H1 (cell line): ENCODE results near the gene OR52K1. TPM values are rescaled to one million over a fixed set of nuclear protein-coding genes. Genes with fewer than 3 reads are reported as not detected.
"Not testable (repeated sequence)": the region's sequence is repeated elsewhere in the genome, so short reads cannot be mapped to it uniquely, and the experiment has no call there.

Source experiments
- CTCF ChIA-PET: fragments of 300-600 bp; sonication (Branson Sonifier 250); formaldehyde crosslinking; loops from one replicate; lab custom pipeline; 2021; ENCODE audit not compliant: partially characterized antibody; lab: Charles Lee
- POLR2A ChIA-PET: fragments of 300-600 bp; sonication (Branson Sonifier 250); formaldehyde crosslinking; loops from one replicate; lab custom pipeline; 2021; ENCODE audit warnings: inconsistent platforms; ENCODE audit not compliant: partially characterized antibody; lab: Charles Lee
- DNase-seq, 2 experiments: peaks; one replicate each; pipeline versions ENCODE4 v3.0.0 to v3.0.0-alpha.2; 2010 to 2022; ENCODE audit warnings: low spot score in 2 of 2, low read depth in 1 of 2, mixed read lengths in 1 of 2
- FAIRE-seq: peaks from 2 replicates; lab custom pipeline; 2011; peaks lifted over from hg19 to GRCh38; lab: Jason Lieb, UNC
- H2AFZ ChIP-seq: 2 replicates; pipeline ENCODE4 v1.8.1; 2012; ENCODE audit warnings: low read length, inconsistent platforms
- H2AK5ac ChIP-seq: 2 replicates; pipeline ENCODE4 v1.6.1; 2013; ENCODE audit warnings: low read depth, low read length
- H2BK120ac ChIP-seq: replicated peaks from 2 replicates; pipeline ENCODE3; 2013; ENCODE audit warnings: low read depth, low read length, inconsistent platforms
- H2BK12ac ChIP-seq: 2 replicates; pipeline ENCODE4 v1.6.1; 2013; ENCODE audit warnings: low read depth, low read length
- H2BK15ac ChIP-seq: 2 replicates; pipeline ENCODE4 v1.6.1; 2013; ENCODE audit warnings: low read length
- H2BK20ac ChIP-seq: 2 replicates; pipeline ENCODE4 v1.6.1; 2013; ENCODE audit warnings: low read length
- H2BK5ac ChIP-seq: 2 replicates; pipeline ENCODE4 v1.6.1; 2013; ENCODE audit warnings: low read depth, low read length
- H3K14ac ChIP-seq: 2 replicates; pipeline ENCODE4 v1.6.1; 2013; ENCODE audit warnings: inconsistent platforms; ENCODE audit not compliant: insufficient read length
- H3K18ac ChIP-seq: 2 replicates; pipeline ENCODE4 v1.6.1; 2013; ENCODE audit warnings: low read length; ENCODE audit errors: extremely low read depth
- H3K23ac ChIP-seq: 2 replicates; pipeline ENCODE4 v1.6.1; 2013; ENCODE audit warnings: inconsistent platforms; ENCODE audit not compliant: insufficient read length
- H3K23me2 ChIP-seq: 2 replicates; pipeline ENCODE4 v1.6.1; 2013; ENCODE audit warnings: low read depth, low read length
- H3K27ac ChIP-seq: 2 replicates; pipeline ENCODE4 v1.6.1; 2011; ENCODE audit warnings: low read depth, low read length, inconsistent platforms
- H3K27me3 ChIP-seq, 4 experiments: replicated peaks in 1 of 4; 1 replicate in 1 of 4; 2 replicates in 3 of 4; pipeline versions ENCODE4 v1.6.1 to v1.8.1; 2011 to 2013; ENCODE audit warnings: low read length in 3 of 4, mild to moderate bottlenecking in 3 of 4, inconsistent platforms in 2 of 4, mixed read lengths in 2 of 4, moderate library complexity in 1 of 4; ENCODE audit not compliant: control insufficient read depth in 3 of 4, insufficient read depth in 3 of 4; ENCODE audit errors: extremely low read depth in 1 of 4
- H3K36me3 ChIP-seq, 4 experiments: 2 replicates each; pipeline versions ENCODE4 v1.6.1 to v1.8.1; 2011 to 2013; ENCODE audit warnings: mild to moderate bottlenecking in 4 of 4, low read length in 3 of 4, moderate library complexity in 2 of 4, control low read depth in 1 of 4, inconsistent platforms in 1 of 4; ENCODE audit not compliant: insufficient read depth in 4 of 4, control insufficient read depth in 2 of 4
- H3K4ac ChIP-seq: replicated peaks from 2 replicates; pipeline ENCODE3; 2013; ENCODE audit warnings: low read length, low read depth, mixed read lengths, inconsistent platforms; ENCODE audit not compliant: insufficient read length
- H3K4me1 ChIP-seq, 4 experiments: replicated peaks in 1 of 4; 1 replicate in 1 of 4; 2 replicates in 3 of 4; pipeline versions ENCODE4 v1.6.1 to v1.8.1; 2011 to 2013; ENCODE audit warnings: low read length in 3 of 4, inconsistent platforms in 2 of 4, mixed read lengths in 1 of 4; ENCODE audit not compliant: insufficient read depth in 4 of 4, control insufficient read depth in 3 of 4
- H3K4me2 ChIP-seq, 2 experiments: 2 replicates each; pipeline versions ENCODE4 v1.6.1 to v1.8.1; 2011 to 2013; ENCODE audit warnings: low read depth in 2 of 2, low read length in 2 of 2, control low read depth in 1 of 2, inconsistent platforms in 1 of 2, mild to moderate bottlenecking in 1 of 2; ENCODE audit not compliant: insufficient read depth in 1 of 2
- H3K4me3 ChIP-seq, 4 experiments: fragments of 200-600, 300-600 bp in 1 of 4; sonication (generic), shearing (Covaris generic), sonication (Bioruptor Twin) in 1 of 4; 2 replicates each; pipeline versions ENCODE4 v1.5.1 to v1.8.1; 2011 to 2016; ENCODE audit warnings: low read length in 4 of 4, low read depth in 3 of 4, control low read depth in 2 of 4, inconsistent platforms in 2 of 4, mild to moderate bottlenecking in 2 of 4, mixed read lengths in 1 of 4, moderate library complexity in 1 of 4; ENCODE audit not compliant: insufficient read depth in 2 of 4; ENCODE audit errors: extremely low read depth in 1 of 4
- H3K56ac ChIP-seq: replicated peaks from 2 replicates; pipeline ENCODE3; 2013; ENCODE audit warnings: low read depth, mild to moderate bottlenecking, mixed read lengths, low read length, inconsistent platforms; ENCODE audit not compliant: insufficient read length
- H3K79me1 ChIP-seq: 2 replicates; pipeline ENCODE4 v1.6.1; 2013; ENCODE audit warnings: low read depth, low read length, control low read depth
- H3K79me2 ChIP-seq, 2 experiments: 2 replicates each; pipeline versions ENCODE4 v1.6.1 to v1.8.1; 2012 to 2013; ENCODE audit warnings: low read length in 2 of 2, mild to moderate bottlenecking in 2 of 2, inconsistent platforms in 1 of 2; ENCODE audit not compliant: insufficient read depth in 2 of 2, control insufficient read depth in 1 of 2
- H3K9ac ChIP-seq, 4 experiments: replicated peaks in 1 of 4; 1 replicate in 1 of 4; 2 replicates in 3 of 4; pipeline versions ENCODE4 v1.6.1 to v1.8.1; 2011 to 2013; ENCODE audit warnings: low read depth in 3 of 4, low read length in 3 of 4, control low read depth in 2 of 4, mild to moderate bottlenecking in 2 of 4, moderate library complexity in 2 of 4, inconsistent platforms in 1 of 4; ENCODE audit errors: extremely low read depth in 1 of 4
- H3K9me3 ChIP-seq, 2 experiments: 2 replicates each; pipeline versions ENCODE4 v1.6.1 to v1.8.1; 2012 to 2013; ENCODE audit warnings: mild to moderate bottlenecking in 2 of 2, moderate library complexity in 2 of 2, control low read depth in 1 of 2, inconsistent platforms in 1 of 2, low read depth in 1 of 2, low read length in 1 of 2, mixed read lengths in 1 of 2; ENCODE audit not compliant: insufficient read depth in 2 of 2
- H4K20me1 ChIP-seq, 2 experiments: replicated peaks in 1 of 2; 2 replicates each; pipeline versions ENCODE3 to v1.8.1; 2011 to 2013; ENCODE audit warnings: inconsistent platforms in 2 of 2, low read length in 2 of 2, mild to moderate bottlenecking in 1 of 2; ENCODE audit not compliant: insufficient read depth in 2 of 2, control insufficient read depth in 1 of 2
- H4K5ac ChIP-seq: 2 replicates; pipeline ENCODE4 v1.6.1; 2013; ENCODE audit warnings: low read length, low read depth, mixed read lengths, inconsistent platforms; ENCODE audit not compliant: insufficient read length
- H4K8ac ChIP-seq: 2 replicates; pipeline ENCODE4 v1.8.0; 2013; ENCODE audit warnings: mild to moderate bottlenecking, moderate library complexity, low read length, inconsistent platforms; ENCODE audit not compliant: insufficient read depth; ENCODE audit errors: extremely low read depth
- H4K91ac ChIP-seq: replicated peaks from 2 replicates; pipeline ENCODE3; 2013; ENCODE audit warnings: low read length, mixed read lengths, inconsistent platforms; ENCODE audit not compliant: insufficient read length
- WGBS, 2 experiments: shearing (Covaris generic) in 1 of 2; methylation state at CpG; one replicate each; pipeline versions ENCODE4 v1.1.6 to v1.1.7; 2013 to 2015; ENCODE audit warnings: low lambda C conversion rate in 2 of 2, mixed read lengths in 2 of 2, inconsistent platforms in 1 of 2, low coverage in 1 of 2, missing lambda C conversion rate in 1 of 2; ENCODE audit not compliant: insufficient replicate concordance in 2 of 2, insufficient coverage in 1 of 2, insufficient read length in 1 of 2; ENCODE audit errors: extremely low coverage in 1 of 2, missing lambda C conversion rate in 1 of 2; 5-methylcytosine and 5-hydroxymethylcytosine counted together
- polyA plus RNA-seq, 7 experiments: library from polyadenylated mRNA; depleted of rRNA in 3 of 7; stranded (reverse) in 5 of 7; unstranded in 2 of 7; fragments of >200 nt in 5 of 7; fragments of 200-250 nt in 2 of 7; gene quantifications; 1 replicate in 5 of 7; 2 replicates in 1 of 7; 4 replicates in 1 of 7; pipeline versions ENCODE4 v1.2.1 to v1.2.3, GENCODE V29; 2011 to 2013; ENCODE audit warnings: missing spikeins in 2 of 7, mixed read lengths in 2 of 7
- total RNA-seq: library from RNA; stranded (reverse); fragmentation: NEBNext Ultra II Directional; extraction: Animal tissue kit (Norgen Biotek cat#: 25700); gene quantifications from 2 replicates; pipeline ENCODE4 v1.2.1, GENCODE V29; 2021

OR52K1 gene
- total and polyA plus RNA-seq, 2 of the 8 experiments (the other 6 are each of a cell fraction or from before 2014, with no cell fraction given): not detected

DNA sequence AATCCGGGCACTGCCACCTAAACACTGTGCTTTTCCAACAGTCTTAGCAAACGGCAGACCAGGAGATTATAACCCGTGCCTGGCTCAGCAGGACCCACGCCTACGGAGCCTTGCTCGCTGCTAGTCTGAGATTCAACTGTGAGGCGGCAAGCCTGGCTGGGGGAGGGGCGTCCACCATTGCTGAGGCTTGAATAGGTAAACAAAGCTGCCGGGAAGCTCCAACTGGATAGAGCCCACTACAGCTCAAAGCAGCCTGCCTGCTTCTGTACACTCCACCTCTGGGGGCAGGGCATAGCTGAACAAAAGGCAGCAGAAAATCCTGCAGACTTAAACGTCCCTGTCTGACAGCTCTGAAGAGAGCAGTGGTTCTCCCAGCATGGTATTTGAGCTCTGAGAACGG lies 49.2 kb downstream of the OR52K1 start:
- H3K4me2 ChIP-seq, H2BK20ac ChIP-seq, H2AK5ac ChIP-seq, H3K79me2 ChIP-seq, DNase-seq, H3K36me3 ChIP-seq, H3K9me3 ChIP-seq, H3K27ac ChIP-seq, POLR2A ChIA-PET, H3K23me2 ChIP-seq, H3K14ac ChIP-seq, H4K20me1 ChIP-seq, H2BK120ac ChIP-seq, H3K23ac ChIP-seq, H3K4me3 ChIP-seq, H2BK5ac ChIP-seq, H3K27me3 ChIP-seq, FAIRE-seq, H2BK12ac ChIP-seq, H3K4me1 ChIP-seq, H4K91ac ChIP-seq, H3K56ac ChIP-seq, H3K9ac ChIP-seq, H3K4ac ChIP-seq, H4K8ac ChIP-seq, H4K5ac ChIP-seq, H2AFZ ChIP-seq, H3K79me1 ChIP-seq, H2BK15ac ChIP-seq, H3K18ac ChIP-seq: not testable (repeated sequence)
- WGBS, 2 experiments: 80% methylated on average over 11 of the region's 11 CpGs; no CpG with 5 or more reads in 1 of the 2 experiments
- CTCF ChIA-PET: interaction anchor here (0.7 to 1.9 kb wide), 4 partner anchors 8 to 344 kb away, joined by 3 to 9 read pairs (median 6); no protein-coding TSS in a partner anchor
